HL-60/S4 treated with phorbol 12-myristate 13-acetate at 8.2 ng/mL for 4 days and 3 days (cell line): ENCODE results near the gene RAD21L1.
"Not testable (repeated sequence)": the region's sequence is repeated elsewhere in the genome, so short reads cannot be mapped to it uniquely, and the experiment has no call there.

ENCODE experiments used
- in situ Hi-C: fragments of 300-500 bp; cut with MboI; formaldehyde crosslinking; loops from 2 replicates; pipeline ENCODE4 v1.15.0; 2022; ENCODE audit warnings: low sequenced_read_pairs

RAD21L1 gene

DNA sequence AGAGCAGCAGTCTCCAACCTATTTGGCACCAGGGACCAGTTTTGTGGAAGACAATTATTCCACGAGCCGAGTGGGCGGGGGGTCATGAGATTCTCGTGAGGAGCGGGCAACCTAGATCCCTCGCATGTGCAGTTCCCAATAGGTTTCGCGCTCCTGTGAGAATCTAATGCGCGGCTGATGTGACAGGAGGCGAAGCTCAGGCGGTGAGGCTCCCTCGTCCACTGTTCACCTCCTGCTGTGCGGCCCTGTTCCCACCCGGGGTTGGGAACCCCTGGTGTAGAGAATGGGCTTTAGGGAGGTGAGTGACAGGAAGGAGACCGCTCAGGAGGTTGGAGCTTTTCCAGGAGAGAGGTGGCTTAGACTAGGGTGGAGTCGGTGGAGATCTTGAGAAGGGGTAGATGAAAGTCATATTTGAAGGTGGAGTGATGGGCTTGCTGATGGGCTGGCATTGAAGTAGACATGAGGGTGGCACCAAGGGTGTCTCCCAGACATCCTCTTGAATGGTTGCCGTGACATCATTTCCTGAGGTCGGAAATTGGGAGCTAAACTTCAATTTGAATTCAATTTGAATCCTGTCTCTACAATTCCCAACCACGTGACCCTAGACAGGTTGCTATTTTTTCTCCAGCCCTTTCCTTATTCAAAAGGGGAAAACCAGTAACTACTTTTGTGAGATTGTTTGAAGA, 1.5 kb upstream of the RAD21L1 start:
- in situ Hi-C loops = no loop called here

GRCh38 chr20:1225263-1225782, 521 bp upstream of the RAD21L1 start:
- in situ Hi-C loops = no loop called here

DNA sequence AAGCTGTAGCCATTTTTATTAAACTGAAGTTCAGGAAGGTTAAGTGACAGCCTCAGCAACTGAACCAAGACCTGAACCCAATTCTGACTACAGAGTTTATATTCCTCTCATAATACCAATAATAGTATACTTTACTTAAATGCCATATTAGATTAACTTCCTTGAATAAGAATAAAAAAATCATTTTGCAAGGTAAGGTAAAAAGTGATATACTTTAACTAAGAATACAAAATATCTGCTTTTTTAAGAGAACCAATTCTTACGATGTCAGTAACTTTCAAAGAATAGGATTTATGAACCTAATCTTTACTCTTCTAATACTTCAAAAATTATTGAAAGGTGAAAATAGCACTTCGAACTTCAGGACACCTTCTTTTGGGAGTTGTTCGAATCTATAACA, 3.7 kb downstream of the RAD21L1 start:
- in situ Hi-C loops = no loop called here

DNA sequence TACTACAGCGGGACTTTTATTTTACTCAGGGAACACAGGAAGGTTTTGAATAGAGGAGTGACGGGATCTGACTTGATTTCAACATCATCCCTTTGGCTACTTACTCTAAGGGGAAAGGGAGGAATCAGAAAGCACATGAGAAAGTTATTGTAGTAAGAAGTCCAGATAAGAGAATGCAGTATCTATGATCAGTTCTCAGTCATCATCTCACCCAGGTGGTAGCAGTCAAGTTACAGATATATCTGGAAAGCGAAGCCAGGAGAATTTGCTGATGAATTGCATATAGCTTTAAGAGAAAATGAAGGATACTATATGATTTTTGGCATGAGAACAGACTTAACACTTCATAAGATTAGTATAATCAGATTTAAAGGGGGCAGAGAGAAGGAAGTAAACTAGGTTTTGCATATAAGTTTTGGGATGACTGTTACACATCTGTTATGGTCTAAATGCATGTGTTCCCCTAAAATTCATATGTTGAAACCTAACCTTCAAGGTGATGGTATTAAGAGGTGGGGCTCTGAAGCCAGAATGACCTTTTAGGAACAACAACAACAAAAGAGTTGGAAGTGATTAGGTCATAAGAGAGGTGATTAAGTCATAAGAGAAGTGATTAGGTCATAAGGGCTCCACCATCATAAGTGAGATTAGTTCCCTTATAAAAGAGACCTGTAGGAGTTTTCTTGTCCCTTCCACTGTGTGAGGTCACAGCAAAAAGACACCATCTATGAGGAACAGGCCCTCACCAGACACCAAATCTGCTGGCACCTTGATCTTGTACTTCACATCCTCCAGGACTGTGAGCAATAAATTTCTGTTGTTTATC, 6.7 kb downstream of the RAD21L1 start:
- in situ Hi-C loops = no loop called here

- in situ Hi-C loops = no loop called here
Observed at GRCh38 chr20:1240549-1240948, 14.7 kb downstream of the RAD21L1 start.

GRCh38 chr20:1241456-1241855, 15.6 kb downstream of the RAD21L1 start:
- in situ Hi-C loops = no loop called here

DNA sequence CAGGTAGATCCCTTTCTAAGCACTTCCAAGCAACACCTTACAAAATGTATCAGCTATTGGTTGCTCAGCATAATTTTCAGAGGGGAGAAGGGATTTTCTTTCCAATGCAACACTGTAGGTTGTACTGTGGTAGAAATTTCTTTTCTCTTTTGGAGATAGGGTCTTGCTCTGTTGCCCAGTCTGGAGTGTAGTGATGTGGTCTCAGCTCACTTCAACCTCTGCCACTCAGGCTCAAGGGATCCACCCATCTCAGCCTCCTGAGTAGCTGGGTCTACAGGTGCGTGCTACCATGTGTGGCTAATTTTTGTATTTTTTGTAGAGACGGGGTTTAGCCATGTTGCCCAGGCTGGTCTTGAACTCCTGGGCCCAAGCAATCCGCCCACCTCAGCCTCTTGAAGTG, 16.3 kb downstream of the RAD21L1 start:
- in situ Hi-C loops = no loop called here

DNA sequence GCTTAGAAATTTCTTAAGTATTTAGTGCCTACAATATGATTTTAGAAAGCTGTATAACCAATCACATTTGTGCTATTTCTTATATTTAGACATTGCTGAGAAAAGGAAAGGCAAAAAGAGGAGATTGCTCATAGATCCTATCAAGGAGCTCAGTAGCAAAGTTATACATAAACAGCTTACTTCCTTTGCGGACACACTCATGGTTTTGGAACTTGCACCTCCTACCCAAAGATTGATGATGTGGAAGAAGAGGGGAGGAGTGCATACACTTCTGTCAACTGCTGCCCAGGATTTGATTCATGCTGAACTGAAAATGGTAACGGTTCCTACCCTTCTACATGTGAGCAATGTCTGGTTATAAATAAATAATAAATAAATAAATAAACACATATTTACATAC, 16.7 kb downstream of the RAD21L1 start:
- in situ Hi-C loops = no loop called here

DNA sequence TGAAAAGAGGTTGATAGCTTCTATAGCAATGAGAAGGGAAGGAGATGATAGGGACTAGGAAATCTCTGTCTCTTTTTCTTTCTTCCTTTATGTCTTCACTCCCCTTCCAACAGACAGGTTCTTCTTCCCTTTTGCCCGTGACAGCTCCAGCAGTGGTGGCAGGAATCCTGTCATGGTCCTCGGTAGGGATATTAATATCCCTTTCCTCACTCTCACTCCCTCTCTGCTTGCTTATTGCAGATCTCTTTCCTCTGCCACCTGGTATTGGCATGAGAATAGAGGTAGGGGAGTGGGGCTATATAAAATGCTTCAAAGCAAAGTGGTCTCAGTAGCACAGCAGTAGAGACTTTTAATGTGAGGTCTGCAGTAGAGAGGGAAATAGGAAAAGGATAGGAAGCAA, 19.7 kb downstream of the RAD21L1 start:
- in situ Hi-C loops = no loop called here

DNA sequence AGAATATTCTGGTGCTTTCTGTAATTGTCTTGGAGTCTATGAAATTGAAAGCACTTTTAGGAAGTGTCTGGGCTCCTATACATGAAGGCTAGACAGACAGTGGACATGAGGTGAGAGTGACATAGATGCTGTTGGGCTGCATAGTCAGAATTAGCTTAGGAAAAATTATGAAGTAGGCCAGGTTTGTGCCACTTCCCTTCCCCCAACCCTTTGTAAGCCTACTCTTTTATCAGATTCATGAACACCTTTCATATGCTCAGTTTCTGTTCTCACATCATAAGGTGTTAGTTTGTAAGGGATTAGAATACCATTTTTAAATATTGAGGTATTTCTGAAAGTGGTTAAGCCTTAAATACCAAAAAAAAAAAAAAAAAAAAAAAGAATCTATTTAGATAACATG, 21.8 kb downstream of the RAD21L1 start:
- in situ Hi-C loops = no loop called here

DNA sequence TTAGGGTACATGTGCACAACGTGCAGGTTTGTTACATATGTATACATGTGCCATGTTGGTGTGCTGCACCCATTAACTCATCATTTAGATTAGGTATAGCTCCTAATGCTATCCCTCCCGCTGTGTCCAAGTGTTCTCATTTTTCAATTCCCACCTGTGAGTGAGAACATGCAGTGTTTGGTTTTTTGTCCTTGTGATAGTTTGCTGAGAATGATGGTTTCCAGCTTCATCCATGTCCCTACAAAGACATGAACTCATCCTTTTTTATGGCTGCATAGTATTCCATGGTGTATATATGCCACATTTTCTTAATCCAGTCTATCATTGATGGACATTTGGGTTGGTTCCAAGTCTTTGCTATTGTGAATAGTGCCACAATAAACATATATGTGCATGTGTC, 24.4 kb downstream of the RAD21L1 start:
- in situ Hi-C loops = not testable (repeated sequence)

DNA sequence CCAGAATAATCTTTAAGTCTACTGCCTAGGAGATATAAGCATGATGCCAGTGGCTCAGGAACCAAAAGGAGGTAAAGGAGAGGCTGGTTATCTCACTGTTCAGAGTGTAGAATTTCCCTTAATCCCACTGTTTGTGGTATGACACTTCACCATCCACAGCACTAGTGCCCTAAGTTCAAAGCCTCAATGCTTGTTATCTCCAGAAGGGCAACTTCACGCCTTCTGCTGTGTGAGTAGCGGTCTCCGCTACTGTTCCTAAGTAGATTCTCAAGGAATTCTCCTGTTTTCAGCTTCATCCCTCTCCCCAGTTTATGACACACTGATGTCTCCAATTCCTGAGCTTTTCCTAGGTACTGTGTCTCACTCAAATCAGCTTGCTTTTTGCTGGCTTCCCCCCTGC, 26.6 kb downstream of the RAD21L1 start:
- in situ Hi-C loops = no loop called here

- in situ Hi-C loops = no loop called here
Observed at GRCh38 chr20:1254254-1254653, 28.4 kb downstream of the RAD21L1 start.

- in situ Hi-C loops = no loop called here
Observed at GRCh38 chr20:1255675-1256074, 29.8 kb downstream of the RAD21L1 start.

DNA sequence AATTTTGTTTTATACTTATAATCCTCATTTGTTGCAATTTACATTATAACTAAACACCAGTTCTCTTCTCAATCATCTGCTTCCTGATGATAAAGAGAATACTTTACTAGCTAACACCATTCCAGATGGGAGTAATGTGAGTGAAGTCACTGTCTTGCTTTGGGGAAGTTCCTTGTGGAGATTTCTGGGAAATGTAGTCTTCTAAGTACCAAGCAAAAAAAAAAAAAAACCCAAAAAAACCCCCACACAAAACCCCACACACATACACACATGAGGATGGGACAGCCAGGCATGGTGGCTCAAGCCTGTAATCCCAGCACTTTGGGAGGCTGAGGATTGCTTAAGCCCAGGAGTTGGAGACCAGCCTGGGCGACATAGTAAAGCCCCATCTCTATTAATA, 38.0 kb downstream of the RAD21L1 start:
- in situ Hi-C loops = no loop called here

- in situ Hi-C loops = no loop called here
Observed at GRCh38 chr20:1264727-1265126, 38.9 kb downstream of the RAD21L1 start.

DNA sequence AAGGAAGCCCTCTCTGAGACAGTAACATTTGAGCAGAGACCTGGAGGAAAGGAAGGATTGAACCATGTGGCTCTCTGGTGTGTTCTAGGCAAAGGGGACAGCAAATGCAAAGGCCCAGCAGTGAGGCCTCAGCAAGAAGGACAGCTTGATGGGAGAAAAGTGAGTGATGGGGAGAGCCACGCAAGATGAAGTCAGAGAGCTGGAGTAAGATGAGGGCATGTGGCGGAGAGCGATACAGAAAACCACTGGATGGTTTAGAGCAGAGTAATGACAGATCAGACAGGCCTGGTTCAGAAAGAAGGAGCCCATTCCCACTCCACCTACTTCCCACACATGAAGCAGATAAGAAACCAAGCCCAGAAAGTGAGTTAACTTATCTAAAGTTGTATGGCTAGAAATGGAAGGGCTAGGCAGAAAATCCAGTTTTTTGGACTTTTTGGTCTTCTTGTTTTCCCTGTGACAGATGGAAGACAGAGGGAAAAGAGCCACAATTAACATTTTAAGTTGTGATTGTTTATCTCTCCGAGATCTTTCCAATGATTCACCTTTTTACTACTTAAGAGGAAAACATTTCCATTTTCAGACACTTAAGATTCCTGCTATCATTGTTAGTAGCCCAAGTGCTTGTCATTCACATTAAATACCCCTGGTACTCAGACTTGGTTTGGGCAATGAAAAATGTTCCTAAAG, 39.5 kb downstream of the RAD21L1 start:
- in situ Hi-C loops = no loop called here

DNA sequence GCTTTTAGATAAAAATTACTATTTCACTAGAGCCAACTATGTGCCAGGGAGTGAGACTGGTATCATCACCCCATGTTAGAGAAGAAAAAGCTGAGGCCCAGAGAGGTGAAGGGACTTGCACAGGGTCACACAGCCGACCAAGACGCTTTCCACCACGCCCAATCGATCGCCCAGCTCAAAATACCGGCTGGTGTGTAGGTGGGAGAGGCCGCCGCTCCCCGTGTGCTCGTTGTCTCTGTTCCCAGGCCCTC, 40.0 kb downstream of the RAD21L1 start:
- in situ Hi-C loops = no loop called here

- in situ Hi-C loops = no loop called here
Observed at GRCh38 chr20:1266167-1266973, 40.5 kb downstream of the RAD21L1 start, which contains the start of gene SNPH. Gene SNPH, plus strand, starts transcription at chr20:1266294. Its CDS starts 29,946 bp downstream, at chr20:1296240.

- in situ Hi-C loops = no loop called here
Observed at GRCh38 chr20:1267161-1267560, 41.3 kb downstream of the RAD21L1 start.

DNA sequence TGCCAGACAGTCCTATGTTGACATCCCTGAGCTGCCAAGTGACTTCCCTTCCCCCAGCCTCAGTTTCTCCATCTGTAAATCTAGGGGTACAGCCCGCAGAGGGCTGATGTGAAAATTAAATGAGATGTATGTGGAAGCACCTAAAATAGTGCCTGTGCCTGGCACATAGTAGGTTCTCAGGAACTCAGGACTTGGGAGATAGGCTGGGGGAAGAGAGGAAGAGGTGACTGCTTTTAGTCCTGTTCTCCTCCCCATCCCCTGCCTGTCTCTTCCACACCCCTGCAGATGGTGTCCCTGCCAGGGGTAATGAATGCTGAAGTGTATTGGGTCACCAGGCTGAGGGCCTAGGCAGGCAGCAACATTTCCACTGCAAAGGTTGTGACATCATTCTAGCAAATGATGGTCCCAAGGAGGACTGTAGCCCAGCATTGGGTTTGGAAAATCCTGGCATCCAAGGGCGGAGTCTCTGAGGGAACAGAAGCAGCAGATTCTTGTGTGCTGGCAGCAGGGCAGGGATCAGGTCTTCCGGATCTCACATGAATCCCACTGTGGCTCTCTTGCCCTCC, 42.0 kb downstream of the RAD21L1 start:
- in situ Hi-C loops = no loop called here
